Gastroesophageal sphincter (tissue), 3 donors: ENCODE data around the gene CCR7.

Experiments used
- CTCF ChIP-seq, 4 experiments: fragments of 200-600 bp in 2 of 4; fragments of 450-650 bp in 2 of 4; sonication (generic) in 1 of 4; IDR thresholded peaks; one replicate each; pipeline ENCODE4 v1.5.1; 2017 to 2019; ENCODE audit warnings: antibody characterized with exemption in 4 of 4, mild to moderate bottlenecking in 2 of 4, moderate library complexity in 2 of 4
- POLR2A ChIP-seq, 2 donors: fragments of 450-650 bp; IDR thresholded peaks; one replicate each; pipeline ENCODE4 v1.6.1; 2017; ENCODE audit warnings: antibody characterized with exemption in 2 of 2, mild to moderate bottlenecking in 2 of 2, moderate library complexity in 1 of 2

DNA sequence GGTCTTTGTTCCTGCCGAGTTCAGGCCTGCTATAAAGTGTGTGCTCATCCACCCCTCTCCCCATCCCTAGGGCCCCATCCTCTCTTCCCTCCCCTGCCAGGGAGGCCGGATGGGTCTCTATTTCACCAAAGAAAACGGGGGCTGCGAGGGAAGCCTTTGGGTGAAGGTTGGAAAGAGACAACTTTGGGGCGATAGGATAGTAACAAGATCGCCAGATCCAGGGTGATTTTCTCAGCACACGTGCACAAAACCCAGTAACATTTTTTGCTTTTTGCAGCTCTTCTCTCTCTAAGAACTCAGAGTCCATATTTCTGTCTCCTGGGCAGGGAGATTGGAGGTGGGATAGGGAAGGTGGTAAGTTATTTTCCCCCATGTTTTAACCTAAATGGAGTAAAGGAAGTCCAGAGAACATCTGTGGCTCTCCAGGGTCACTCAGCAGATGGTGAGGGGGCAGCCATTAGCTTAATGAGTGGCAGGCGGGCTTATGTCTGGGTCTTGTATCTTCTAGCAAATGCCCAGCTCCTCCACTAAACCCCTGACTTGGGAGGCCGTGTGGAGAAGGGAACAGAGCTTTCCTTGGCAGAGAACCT is 6.9 kb downstream of the CCR7 start:
- no peak for TF ChIP-seq POLR2A (IDR thresholded peaks at IDR 0.05)
- no peak for TF ChIP-seq CTCF (IDR thresholded peaks at IDR 0.05)
